A673 (cell line): ENCODE data around the gene LMOD3. TPM values are rescaled to one million over a fixed set of nuclear protein-coding genes. Genes with fewer than 3 reads are reported as not detected.

ENCODE experiments used
- Bru-seq: library from RNA; stranded (reverse); fragments of 400-500 nt; gene quantifications from one replicate; lab custom pipeline; 2021; lab: Mats Ljungman, UMichigan
- BruChase-seq, 2 experiments: library from RNA; stranded (reverse); fragments of 400-500 nt; gene quantifications; one replicate each; lab custom pipeline; 2021; lab: Mats Ljungman, UMichigan
- BruUV-seq: library from RNA; stranded (reverse); fragments of 400-500 nt; replicated peaks from 2 replicates; lab custom pipeline; 2021; lab: Mats Ljungman, UMichigan
- CTCF ChIA-PET: fragments of 300-600 bp; sonication (Branson Sonifier 250); formaldehyde crosslinking; loops from one replicate; lab custom pipeline; 2022; ENCODE audit warnings: antibody characterized with exemption; lab: Charles Lee
- POLR2A ChIA-PET: fragments of 300-600 bp; sonication (Branson Sonifier 250); formaldehyde crosslinking; loops from one replicate; lab custom pipeline; 2022; ENCODE audit warnings: antibody characterized with exemption; ENCODE audit not compliant: low non-redundant PET; lab: Charles Lee
- DNase-seq: peaks from one replicate; pipeline ENCODE4 v3.0.0-alpha.2; 2015; ENCODE audit warnings: low spot score
- H3K27ac ChIP-seq: fragments of 200-600 bp; sonication (generic); 2 replicates; pipeline ENCODE4 v1.5.1; 2016; ENCODE audit warnings: mixed run types, low read depth, mild to moderate bottlenecking, mixed read lengths, antibody characterized with exemption, low read length; ENCODE audit not compliant: poor library complexity, severe bottlenecking
- H3K27me3 ChIP-seq: fragments of 200-600 bp; sonication (generic); replicated peaks from 2 replicates; pipeline ENCODE4 v1.6.1; 2017; ENCODE audit warnings: mixed run types, low read depth, mild to moderate bottlenecking, mixed read lengths, antibody characterized with exemption, low read length; ENCODE audit not compliant: insufficient read depth, poor library complexity
- H3K36me3 ChIP-seq: fragments of 200-600 bp; sonication (generic); 2 replicates; pipeline ENCODE4 v1.6.1; 2016; ENCODE audit warnings: mixed run types, mild to moderate bottlenecking, mixed read lengths, antibody characterized with exemption, low read length; ENCODE audit not compliant: insufficient read depth, poor library complexity, severe bottlenecking
- H3K4me1 ChIP-seq: fragments of 200-600 bp; sonication (generic); 2 replicates; pipeline ENCODE4 v1.6.1; 2017; ENCODE audit warnings: mixed run types, mild to moderate bottlenecking, mixed read lengths, antibody characterized with exemption, low read length; ENCODE audit not compliant: insufficient read depth, poor library complexity, severe bottlenecking
- H3K4me3 ChIP-seq: fragments of 200-600 bp; sonication (generic); 2 replicates; pipeline ENCODE4 v1.5.1; 2016; ENCODE audit warnings: low read depth, mixed run types, mild to moderate bottlenecking, mixed read lengths, low read length; ENCODE audit not compliant: poor library complexity, severe bottlenecking
- H3K9me3 ChIP-seq: fragments of 200-600 bp; sonication (generic); 2 replicates; pipeline ENCODE4 v1.6.1; 2016; ENCODE audit warnings: mixed run types, low read depth, mild to moderate bottlenecking, mixed read lengths, antibody characterized with exemption, low read length; ENCODE audit not compliant: poor library complexity, severe bottlenecking
- CTCF ChIP-seq: fragments of 300-800, 200-600 bp; sonication (generic); conservative IDR thresholded peaks from 2 replicates; pipeline ENCODE4 v1.5.1; 2017; ENCODE audit warnings: low read depth, mild to moderate bottlenecking, antibody characterized with exemption, low read length, moderate library complexity, mixed read lengths
- EZH2 ChIP-seq: fragments of 200-600 bp; sonication (generic); IDR thresholded peaks from 2 replicates; pipeline ENCODE4 v1.6.1; 2017; ENCODE audit warnings: borderline replicate concordance, low read depth, mild to moderate bottlenecking, mixed read lengths, antibody characterized with exemption, low read length; ENCODE audit not compliant: poor library complexity, severe bottlenecking
- intact Hi-C: fragments of 100-400 bp; cut with micrococcal nuclease; formaldehyde crosslinking; loops from one replicate; pipeline ENCODE4 v1.10.0; 2022; ENCODE audit not compliant: unreplicated experiment
- long read RNA-seq: library from polyadenylated mRNA; stranded (forward); transcript quantifications from one replicate; pipeline ENCODE4 v2.0.0, GENCODE V29; 2022
- total RNA-seq: library from RNA; stranded (reverse); gene quantifications from 2 replicates; pipeline ENCODE4 v1.2.3, GENCODE V29; 2021

Gene LMOD3
- total RNA-seq (not detected in 2 replicates), Bru-seq, nascent RNA (not detected), BruChase-seq, experiment 1, labeled RNA remaining after a 2-hour chase (not detected), BruChase-seq, experiment 2, labeled RNA remaining after a 6-hour chase (not detected)
- long read RNA-seq: 0 reads

- intact Hi-C loops: no loop called here
- Histone ChIP-seq H3K9me3 (no peaks in the 10 kb centered on the region), H3K27ac (no peak within 1 kb of the TSS), H3K4me3 (no peak within 1 kb of the TSS), H3K4me1 (no peaks in the 10 kb centered on the region), H3K36me3 (no peaks in the 10 kb centered on the region), H3K27me3 (no peaks in the 10 kb centered on the region)
- no peak for DNase-seq
- ChIA-PET CTCF (no interaction called here), POLR2A (no interaction called here)
- no peak for TF ChIP-seq EZH2
- no peak for TF ChIP-seq CTCF
- BruUV-seq: no TSS peak
Measured at GRCh38 chr3:69122403-69122802, at the start of gene LMOD3. LMOD3 (minus strand) TSS chr3:69122595; CDS start chr3:69122386, 209 bp downstream.

- ChIA-PET POLR2A (no interaction called here), CTCF (no interaction called here)
- H3K27me3 ChIP-seq: no peaks in the 10 kb centered on the region
- H3K27ac ChIP-seq: no peak overlapping the region
- BruUV-seq: no TSS peak
- H3K4me3 ChIP-seq: no peak overlapping the region
- DNase-seq: no peak
- H3K9me3 ChIP-seq: no peaks in the 10 kb centered on the region
- H3K36me3 ChIP-seq: no peaks in the 10 kb centered on the region
- no peaks in the 10 kb centered on the region for H3K4me1 ChIP-seq
- no peak for TF ChIP-seq EZH2
- TF ChIP-seq CTCF: no peak
- intact Hi-C loops: no loop called here
Measured at GRCh38 chr3:69172058-69172457, 49.7 kb upstream of the LMOD3 start.

- no peaks in the 10 kb centered on the region for H3K27me3 ChIP-seq
- H3K36me3 ChIP-seq: no peaks in the 10 kb centered on the region
- ChIA-PET CTCF (no interaction called here), POLR2A (no interaction called here)
- H3K27ac ChIP-seq: no peak overlapping the region
- H3K4me3 ChIP-seq: no peak overlapping the region
- DNase-seq: no peak
- no TSS peak for BruUV-seq
- intact Hi-C loops: no loop called here
- H3K9me3 ChIP-seq: no peaks in the 10 kb centered on the region
- H3K4me1 ChIP-seq: no peaks in the 10 kb centered on the region
- no peak for TF ChIP-seq EZH2
Measured at GRCh38 chr3:69166446-69166845, 44.1 kb upstream of the LMOD3 start.

- POLR2A ChIA-PET: no interaction called here
- H3K36me3 ChIP-seq: no peaks in the 10 kb centered on the region
- H3K4me1 ChIP-seq: no peaks in the 10 kb centered on the region
- no TSS peak for BruUV-seq
- no peaks in the 10 kb centered on the region for H3K9me3 ChIP-seq
- H3K27me3 ChIP-seq: no peaks in the 10 kb centered on the region
- no peak overlapping the region for H3K4me3 ChIP-seq
- CTCF ChIA-PET: no interaction called here
- intact Hi-C loops: no loop called here
- TF ChIP-seq EZH2: no peak
- TF ChIP-seq CTCF: no peak
- no peak overlapping the region for H3K27ac ChIP-seq
- DNase-seq: no peak
Measured at GRCh38 chr3:69165744-69166143, 43.3 kb upstream of the LMOD3 start.
